ENCODE results near the gene GRIN3B. TPM values are rescaled to one million over a fixed set of nuclear protein-coding genes. Genes with fewer than 3 reads are reported as not detected.
A peak's percentile ranks its signal among the peaks of the same experiment; 100 is the strongest.

Gene GRIN3B
- total and polyA plus RNA-seq, 9 of the 15 experiments (the other 6 are each of a cell fraction or from before 2014, with no cell fraction given): 0.06 to 0.95 (median 0.19) TPM; not detected in 6

DNA sequence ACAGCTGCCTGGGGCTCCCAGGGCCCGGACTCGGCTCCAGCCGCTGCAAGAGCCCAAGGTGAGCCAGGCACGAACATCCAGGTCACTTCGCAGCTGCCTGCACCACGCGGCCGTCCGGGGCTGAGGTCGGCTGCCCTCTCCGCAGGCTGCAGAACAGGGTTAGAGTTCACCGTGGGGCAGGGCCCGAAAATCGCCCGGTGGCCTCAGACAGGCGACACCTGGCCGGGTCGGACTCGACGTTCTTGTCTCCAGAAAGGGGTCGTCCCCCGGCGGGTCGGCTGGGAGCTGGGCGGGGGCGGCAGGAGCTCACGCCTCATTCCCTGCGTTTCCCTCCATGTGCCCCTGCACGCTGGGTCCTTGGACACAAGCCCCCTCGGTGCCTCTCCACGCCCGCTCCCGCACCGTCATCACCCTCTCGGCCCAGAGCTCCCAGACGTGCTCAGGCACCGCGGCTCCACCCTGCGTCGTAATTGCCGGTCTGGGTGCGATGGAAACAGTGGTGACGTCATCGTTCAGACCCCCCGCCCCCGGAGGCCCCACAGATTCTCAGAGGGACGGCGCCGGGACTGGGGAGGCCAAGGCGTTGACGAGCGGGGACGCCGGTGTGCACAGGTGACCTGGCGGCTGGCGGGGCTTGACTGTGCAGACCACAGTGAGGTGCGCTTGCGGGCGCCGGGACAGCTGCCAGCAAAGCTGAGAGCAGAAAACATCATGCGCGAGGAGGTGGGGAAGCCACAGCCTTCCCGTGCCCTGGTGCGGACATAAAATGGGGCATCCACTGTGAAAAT is 4.0 kb upstream of the GRIN3B start (continued):
- TF ChIP-seq, protein P1, sequence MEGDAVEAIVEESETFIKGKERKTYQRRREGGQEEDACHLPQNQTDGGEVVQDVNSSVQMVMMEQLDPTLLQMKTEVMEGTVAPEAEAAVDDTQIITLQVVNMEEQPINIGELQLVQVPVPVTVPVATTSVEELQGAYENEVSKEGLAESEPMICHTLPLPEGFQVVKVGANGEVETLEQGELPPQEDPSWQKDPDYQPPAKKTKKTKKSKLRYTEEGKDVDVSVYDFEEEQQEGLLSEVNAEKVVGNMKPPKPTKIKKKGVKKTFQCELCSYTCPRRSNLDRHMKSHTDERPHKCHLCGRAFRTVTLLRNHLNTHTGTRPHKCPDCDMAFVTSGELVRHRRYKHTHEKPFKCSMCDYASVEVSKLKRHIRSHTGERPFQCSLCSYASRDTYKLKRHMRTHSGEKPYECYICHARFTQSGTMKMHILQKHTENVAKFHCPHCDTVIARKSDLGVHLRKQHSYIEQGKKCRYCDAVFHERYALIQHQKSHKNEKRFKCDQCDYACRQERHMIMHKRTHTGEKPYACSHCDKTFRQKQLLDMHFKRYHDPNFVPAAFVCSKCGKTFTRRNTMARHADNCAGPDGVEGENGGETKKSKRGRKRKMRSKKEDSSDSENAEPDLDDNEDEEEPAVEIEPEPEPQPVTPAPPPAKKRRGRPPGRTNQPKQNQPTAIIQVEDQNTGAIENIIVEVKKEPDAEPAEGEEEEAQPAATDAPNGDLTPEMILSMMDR (IDR thresholded peaks at IDR 0.05 in 2 of 3, conservative IDR thresholded peaks at IDR 0.05 in 1 of 3; ENCODE audit: insufficient read depth in 2 of 3, low read depth in 1 of 3, low read length in 3 of 3): 0 out of 6 replicates have a peak, but pooled peaks of 1 of the 3 experiments have one; percentile 1

GRCh38 chr19:998064-998463 is 2.2 kb upstream of the GRIN3B start:
- FAIRE-seq (peak; percentile 70), ATAC-seq (no peak), DNase-seq (ENCODE audit: extremely low read depth in 1 of 4, low spot score in 3 of 4) (no peak)
- WGBS (ENCODE audit: insufficient coverage, low coverage, missing lambda C conversion rate): 12% methylated on average over 6 of the region's 6 CpGs
- Histone ChIP-seq H3K4me2 (ENCODE audit: insufficient read depth, low read length) (peak overlapping the region; percentile 8; the same call in 1 of the 2 replicates), H3K27ac (ENCODE audit: extremely low read depth, low read depth, low read length) (no peak overlapping the region), H3K27me3 (ENCODE audit: control insufficient read depth in 2 of 2, insufficient read depth in 2 of 2, low read length in 2 of 2) (no peaks in the 10 kb centered on the region), H3K36me3 (ENCODE audit: control insufficient read depth, insufficient read depth, low read length) (peaks cover 25% of the 10 kb centered on the region; the same call in 1 of the 3 replicates), H3K79me2 (ENCODE audit: control insufficient read depth, insufficient read depth, low read length) (no peaks in the 10 kb centered on the region), H3K4me3 (no peak overlapping the region), H3K4me1 (replicated peaks in 1 of 2; ENCODE audit: control insufficient read depth in 2 of 2, insufficient read depth in 2 of 2, low read length in 2 of 2) (peaks cover 9 to 73% of the 10 kb centered on the region in 2 experiments), H4K20me1 (replicated peaks; ENCODE audit: control insufficient read depth, insufficient read depth, low read length) (no peaks in the 10 kb centered on the region; the same call in 1 of the 2 replicates), H3K9me1 (ENCODE audit: control insufficient read depth, insufficient read depth, low read length) (peaks cover 3% of the 10 kb centered on the region), H3K9me3 (replicated peaks; ENCODE audit: control insufficient read depth, insufficient read depth, low read depth, low read length) (no peaks in the 10 kb centered on the region), H3K9ac (ENCODE audit: insufficient read depth in 1 of 2, low read depth in 2 of 2, low read length in 2 of 2) (peak overlapping the region in 1 of 2 experiments; percentile 40; a peak in 1 of 4 replicates), H2AFZ (ENCODE audit: low read depth, low read length) (0 out of 2 replicates have a peak overlapping the region, but pooled peaks have one; percentile 33)
- CTCF ChIA-PET (ENCODE audit: low intra/inter-chr PET ratio): no interaction called here
- in situ Hi-C loops (cut with MboI): no loop called here
- POLR2A ChIA-PET: interaction anchor here (0.9 to 1.1 kb wide), 2 partner anchors 19 to 27 kb away, joined by 3 read pairs; no protein-coding TSS in a partner anchor
- intact Hi-C loops (cut with micrococcal nuclease): no loop called here
- BruUV-seq (replicated peaks): no TSS peak
- no peak for TF ChIP-seq ZC3H8 (IDR thresholded peaks at IDR 0.05)
- no peak for TF ChIP-seq ZNF408 (CRISPR knock-in tag; IDR thresholded peaks at IDR 0.05; ENCODE audit: low read depth)
- no peak for TF ChIP-seq ZBTB17 (CRISPR knock-in tag; IDR thresholded peaks at IDR 0.05)
- no peak for TF ChIP-seq SP1 (CRISPR knock-in tag; IDR thresholded peaks at IDR 0.05)
- TF ChIP-seq MCM3 (IDR thresholded peaks at IDR 0.05): no peak

Measured in K562 (cell line).